GM23338 (cell line): ENCODE data around the gene GK2. TPM values are rescaled to one million over a fixed set of nuclear protein-coding genes. Genes with fewer than 3 reads are reported as not detected.

ENCODE experiments used
- ATAC-seq: fragments of 200-7000 bp; cut with Tn5 transposase; 3 replicates; pipeline ENCODE4 v1.9.1; 2020
- DNase-seq: peaks from one replicate; pipeline ENCODE4 v3.0.0-alpha.2; 2015; ENCODE audit warnings: low spot score
- H2AFZ ChIP-seq: fragments of 200-600 bp; sonication (generic); 2 replicates; pipeline ENCODE4 v1.8.0; 2016; ENCODE audit warnings: antibody characterized with exemption, mild to moderate bottlenecking, moderate library complexity
- H3F3A ChIP-seq: fragments of 200-600 bp; sonication (generic); replicated peaks from 2 replicates; pipeline ENCODE4 v1.8.0; 2017; ENCODE audit warnings: antibody characterized with exemption, mixed run types, low read depth
- H3K27ac ChIP-seq: fragments of 200-600 bp; sonication (generic); 2 replicates; pipeline ENCODE4 v1.6.1; 2016; ENCODE audit warnings: low read depth
- H3K27me3 ChIP-seq: fragments of 200-600 bp; sonication (generic); 2 replicates; pipeline ENCODE4 v1.8.0; 2016; ENCODE audit warnings: mild to moderate bottlenecking, mixed run types, moderate library complexity; ENCODE audit not compliant: insufficient read depth
- H3K36me3 ChIP-seq: fragments of 200-600 bp; sonication (generic); 2 replicates; pipeline ENCODE4 v1.8.0; 2016; ENCODE audit warnings: mild to moderate bottlenecking; ENCODE audit not compliant: insufficient read depth
- H3K4me1 ChIP-seq: fragments of 200-600 bp; sonication (generic); 2 replicates; pipeline ENCODE4 v1.8.0; 2016; ENCODE audit warnings: mild to moderate bottlenecking, moderate library complexity; ENCODE audit not compliant: insufficient read depth
- H3K4me2 ChIP-seq: fragments of 200-600 bp; sonication (generic); 2 replicates; pipeline ENCODE4 v1.7.1; 2017; ENCODE audit warnings: mixed run types
- H3K4me3 ChIP-seq: fragments of 200-600 bp; sonication (generic); 2 replicates; pipeline ENCODE4 v1.6.1; 2016; ENCODE audit warnings: mixed run types
- H3K79me2 ChIP-seq: fragments of 200-600 bp; sonication (generic); replicated peaks from 2 replicates; pipeline ENCODE4 v1.8.0; 2017; ENCODE audit warnings: mild to moderate bottlenecking; ENCODE audit not compliant: insufficient read depth
- H3K9me2 ChIP-seq: fragments of 200-600 bp; sonication (generic); 2 replicates; pipeline ENCODE4 v1.8.0; 2017; ENCODE audit not compliant: insufficient read depth
- H4K20me1 ChIP-seq: fragments of 200-600 bp; sonication (generic); replicated peaks from 2 replicates; pipeline ENCODE4 v1.8.0; 2017; ENCODE audit warnings: mild to moderate bottlenecking; ENCODE audit not compliant: insufficient read depth
- H3K27ac Mint-ChIP-seq: 2 replicates; pipeline ENCODE4 v1.8.0; 2020; ENCODE audit warnings: inconsistent platforms, mild to moderate bottlenecking, moderate library complexity, mixed read lengths
- H3K27me3 Mint-ChIP-seq: 3 replicates; pipeline ENCODE4 v1.8.0; 2022; ENCODE audit warnings: low read depth, mild to moderate bottlenecking, moderate library complexity, mixed read lengths, inconsistent platforms; ENCODE audit not compliant: insufficient read depth, poor library complexity
- H3K36me3 Mint-ChIP-seq: 3 replicates; pipeline ENCODE4 v1.8.0; 2021; ENCODE audit warnings: low read depth, mild to moderate bottlenecking, inconsistent platforms, moderate library complexity, mixed read lengths
- H3K4me1 Mint-ChIP-seq: 3 replicates; pipeline ENCODE4 v1.8.0; 2020; ENCODE audit warnings: mild to moderate bottlenecking, inconsistent platforms, mixed read lengths
- H3K4me3 Mint-ChIP-seq: 3 replicates; pipeline ENCODE4 v1.8.0; 2021; ENCODE audit warnings: moderate library complexity, mild to moderate bottlenecking, inconsistent platforms, mixed read lengths
- H3K9me3 Mint-ChIP-seq: 3 replicates; pipeline ENCODE4 v1.8.0; 2020; ENCODE audit warnings: moderate library complexity, mild to moderate bottlenecking, inconsistent platforms, mixed read lengths
- CREB1 ChIP-seq: fragments of 250-450 bp; sonication (Bioruptor Pico); IDR thresholded peaks from 2 replicates; pipeline ENCODE4 v1.5.0; 2020; ENCODE audit warnings: low read depth, mild to moderate bottlenecking, moderate library complexity
- CTCF ChIP-seq, 2 experiments: fragments of 200-600 bp in 1 of 2; sonication (generic) in 1 of 2; conservative IDR thresholded peaks; 2 replicates each; pipeline versions ENCODE4 v1.5.1 to v1.6.1; 2016 to 2017; ENCODE audit warnings: antibody characterized with exemption in 2 of 2, low read depth in 2 of 2, mild to moderate bottlenecking in 2 of 2, moderate library complexity in 1 of 2
- EZH2 ChIP-seq: fragments of 200-600 bp; sonication (generic); IDR thresholded peaks from one replicate; pipeline ENCODE4 v1.8.0; 2017; ENCODE audit warnings: antibody characterized with exemption, mild to moderate bottlenecking, low read depth; ENCODE audit not compliant: unreplicated experiment
- JUNB ChIP-seq: IDR thresholded peaks from one replicate; pipeline ENCODE4 v1.6.1; 2016; ENCODE audit warnings: antibody characterized with exemption; ENCODE audit not compliant: unreplicated experiment
- REST ChIP-seq: IDR thresholded peaks from one replicate; pipeline ENCODE4 v1.6.1; 2018; ENCODE audit warnings: antibody characterized with exemption; ENCODE audit not compliant: unreplicated experiment
- STAT1 ChIP-seq: IDR thresholded peaks from one replicate; pipeline ENCODE4 v1.6.1; 2016; ENCODE audit warnings: antibody characterized with exemption; ENCODE audit not compliant: unreplicated experiment
- ZNF114 ChIP-seq: fragments of 250-450 bp; sonication (Bioruptor Pico); IDR thresholded peaks from 2 replicates; pipeline ENCODE4 v1.5.0; 2020; ENCODE audit warnings: mild to moderate bottlenecking, moderate library complexity
- ZNF331 ChIP-seq: fragments of 250-450 bp; sonication (Bioruptor Pico); IDR thresholded peaks from 2 replicates; pipeline ENCODE4 v1.5.0; 2020; ENCODE audit warnings: low read depth, mild to moderate bottlenecking, moderate library complexity
- ZNF462 ChIP-seq: fragments of 250-450 bp; sonication (Bioruptor Pico); IDR thresholded peaks from 2 replicates; pipeline ENCODE4 v1.5.0; 2020; ENCODE audit warnings: mild to moderate bottlenecking, moderate library complexity
- polyA plus RNA-seq: library from polyadenylated mRNA; unstranded; fragments of >200 nt; fragmentation: Nextera tagmentation; extraction: Ambion mirVana; gene quantifications from 2 replicates; pipeline ENCODE4 v1.2.1, GENCODE V29; 2016
- total RNA-seq: library from RNA; depleted of rRNA; stranded (reverse); fragments of >200 nt; shearing (Covaris generic); gene quantifications from 2 replicates; pipeline ENCODE4 v1.2.3, GENCODE V29; 2014

GK2 gene
- total and polyA plus RNA-seq, 2 experiments from 2014 or later = not detected

DNA sequence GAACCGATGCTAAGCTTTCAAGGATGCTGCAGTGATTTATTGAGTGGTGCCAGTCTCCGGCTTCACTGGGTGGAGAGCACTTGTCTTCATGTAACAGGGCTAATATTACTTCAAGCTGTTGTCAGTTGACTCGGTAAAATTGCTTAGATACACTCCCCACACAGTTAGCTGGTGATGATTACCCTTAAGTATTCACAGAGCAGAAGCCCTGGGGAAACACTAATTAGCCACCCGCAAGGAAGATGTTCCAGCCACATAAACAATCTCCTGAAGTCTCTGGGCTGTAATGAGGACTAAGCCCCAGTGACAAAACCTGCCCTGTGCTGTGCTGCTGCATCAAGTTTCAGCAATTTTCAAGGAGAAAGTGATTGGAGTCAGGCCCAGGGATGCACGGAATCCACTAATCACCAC lies 37.3 kb upstream of the GK2 start (continued):
- no peak for TF ChIP-seq REST
- no peak for TF ChIP-seq JUNB

GRCh38 chr4:79442422-79442821 lies 34.4 kb upstream of the GK2 start:
- ATAC-seq (no peak), DNase-seq (no peak)
- no peak overlapping the region for H2AFZ ChIP-seq
- H3K27ac ChIP-seq = no peak overlapping the region
- peaks cover 1% of the 10 kb centered on the region; the same call in 1 of the 2 replicates for H3K9me2 ChIP-seq
- no peak overlapping the region for H3K4me2 ChIP-seq
- no peaks in the 10 kb centered on the region for H3K36me3 ChIP-seq
- H3K27me3 Mint-ChIP-seq = peaks cover 2% of the 10 kb centered on the region
- H3K79me2 ChIP-seq = no peaks in the 10 kb centered on the region
- H3K36me3 Mint-ChIP-seq = no peaks in the 10 kb centered on the region
- H3K4me1 ChIP-seq = peaks cover 4% of the 10 kb centered on the region; the same call in 1 of the 2 replicates
- H3K4me1 Mint-ChIP-seq = peaks cover 10% of the 10 kb centered on the region
- H3K4me3 Mint-ChIP-seq = no peak overlapping the region
- H3K27me3 ChIP-seq = no peaks in the 10 kb centered on the region
- H3K4me3 ChIP-seq = no peak overlapping the region
- H3K27ac Mint-ChIP-seq = no peak overlapping the region
- H4K20me1 ChIP-seq = no peaks in the 10 kb centered on the region
- H3K9me3 Mint-ChIP-seq = no peaks in the 10 kb centered on the region; the same call in 2 of the 3 replicates
- no peaks in the 10 kb centered on the region for H3F3A ChIP-seq
- TF ChIP-seq CTCF (conservative IDR thresholded peaks at IDR 0.05; ENCODE audit: low read depth in 2 of 2) (no peak), ZNF462 (no peak), JUNB (no peak), EZH2 (no peak), REST (no peak), ZNF331 (CRISPR knock-in tag) (no peak), CREB1 (CRISPR knock-in tag) (no peak), ZNF114 (CRISPR knock-in tag) (no peak), STAT1 (no peak)
